ENCODE measurements around the gene PDZD2. TPM values are rescaled to one million over a fixed set of nuclear protein-coding genes. Genes with fewer than 3 reads are reported as not detected.

The PDZD2 gene
- polyA plus RNA-seq, 1 donor from 2014 or later, result 3.1 TPM

- Histone ChIP-seq H3K27ac (ENCODE audit: low read length) (no peak overlapping the region), H3K9ac (ENCODE audit: low read length) (no peak overlapping the region)
- no peak for TF ChIP-seq REST (IDR thresholded peaks at IDR 0.05; ENCODE audit: borderline replicate concordance)
- no peak for TF ChIP-seq TAF1 (IDR thresholded peaks at IDR 0.05; ENCODE audit: low read depth)
- no peak for TF ChIP-seq SMC3 (conservative IDR thresholded peaks at IDR 0.05; ENCODE audit: poor library complexity)
- no peak for TF ChIP-seq EP300 (conservative IDR thresholded peaks at IDR 0.05; ENCODE audit: poor library complexity, severe bottlenecking)
- TF ChIP-seq EZH2 (IDR thresholded peaks at IDR 0.05; ENCODE audit: borderline replicate concordance, insufficient read depth, low read length, poor library complexity, severe bottlenecking), result no peak
- no peak for TF ChIP-seq RAD21 (conservative IDR thresholded peaks at IDR 0.05)
- TF ChIP-seq CTCF (IDR thresholded peaks at IDR 0.05; ENCODE audit: poor library complexity, severe bottlenecking), result no peak
- no peak for TF ChIP-seq MXI1 (conservative IDR thresholded peaks at IDR 0.05; ENCODE audit: poor library complexity, severe bottlenecking)
- no peak for TF ChIP-seq POLR2AphosphoS5 (IDR thresholded peaks at IDR 0.05)
Observed at GRCh38 chr5:31759925-31760324, 121.0 kb downstream of the PDZD2 start.

GRCh38 chr5:31761877-31762276 is 122.9 kb downstream of the PDZD2 start:
- TF ChIP-seq EP300 (conservative IDR thresholded peaks at IDR 0.05; ENCODE audit: poor library complexity, severe bottlenecking) (no peak), REST (IDR thresholded peaks at IDR 0.05; ENCODE audit: borderline replicate concordance) (no peak), RAD21 (conservative IDR thresholded peaks at IDR 0.05) (no peak), CTCF (IDR thresholded peaks at IDR 0.05; ENCODE audit: poor library complexity, severe bottlenecking) (no peak), POLR2AphosphoS5 (IDR thresholded peaks at IDR 0.05) (no peak), EZH2 (IDR thresholded peaks at IDR 0.05; ENCODE audit: borderline replicate concordance, insufficient read depth, low read length, poor library complexity, severe bottlenecking) (no peak), SMC3 (conservative IDR thresholded peaks at IDR 0.05; ENCODE audit: poor library complexity) (no peak), MXI1 (conservative IDR thresholded peaks at IDR 0.05; ENCODE audit: poor library complexity, severe bottlenecking) (no peak), TAF1 (IDR thresholded peaks at IDR 0.05; ENCODE audit: low read depth) (no peak)
- Histone ChIP-seq H2AFZ (ENCODE audit: low read depth, low read length) (no peak overlapping the region), H3K79me2 (replicated peaks; ENCODE audit: insufficient read depth, low read length) (no peaks in the 10 kb centered on the region), H3K9ac (ENCODE audit: low read length) (no peak overlapping the region), H3K27ac (ENCODE audit: low read length) (no peak overlapping the region), H4K20me1 (ENCODE audit: insufficient read depth) (no peaks in the 10 kb centered on the region), H3K4me2 (ENCODE audit: low read length) (no peak overlapping the region), H3K36me3 (ENCODE audit: insufficient read depth, low read length) (no peaks in the 10 kb centered on the region), H3F3A (ENCODE audit: insufficient read depth, low read length, poor library complexity, severe bottlenecking) (no peaks in the 10 kb centered on the region), H3K4me3 (ENCODE audit: low read length) (no peak overlapping the region), H3K9me2 (ENCODE audit: insufficient read depth, low read length) (no peaks in the 10 kb centered on the region), H3K9me3 (ENCODE audit: low read length) (no peaks in the 10 kb centered on the region), H3K27me3 (ENCODE audit: insufficient read depth, low read depth, low read length) (no peaks in the 10 kb centered on the region)

More at GRCh38 chr5:31759925-31760324, 121.0 kb downstream of the PDZD2 start:
- H3K4me2 ChIP-seq (ENCODE audit: low read length), result no peak overlapping the region
- no peaks in the 10 kb centered on the region for H3K27me3 ChIP-seq (ENCODE audit: insufficient read depth, low read depth, low read length)
- H3K79me2 ChIP-seq (replicated peaks; ENCODE audit: insufficient read depth, low read length), result no peaks in the 10 kb centered on the region
- no peak overlapping the region for H3K4me3 ChIP-seq (ENCODE audit: low read length)
- no peaks in the 10 kb centered on the region for H3F3A ChIP-seq (ENCODE audit: insufficient read depth, low read length, poor library complexity, severe bottlenecking)
- no peaks in the 10 kb centered on the region for H3K9me3 ChIP-seq (ENCODE audit: low read length)
- H3K9me2 ChIP-seq (ENCODE audit: insufficient read depth, low read length), result no peaks in the 10 kb centered on the region
- H3K36me3 ChIP-seq (ENCODE audit: insufficient read depth, low read length), result no peaks in the 10 kb centered on the region
- H4K20me1 ChIP-seq (ENCODE audit: insufficient read depth), result no peaks in the 10 kb centered on the region
- H2AFZ ChIP-seq (ENCODE audit: low read depth, low read length), result no peak overlapping the region
